Vagina (tissue), 2 donors: ENCODE measurements around the gene MTM1. TPM values are rescaled to one million over a fixed set of nuclear protein-coding genes. Genes with fewer than 3 reads are reported as not detected.

Experiments used
- DNase-seq, 2 donors: peaks; one replicate each; pipeline ENCODE4 v3.0.0-alpha.2; 2017; ENCODE audit errors: extremely low spot score in 2 of 2
- H3K27ac ChIP-seq: fragments of 200-600 bp; sonication (generic); one replicate; pipeline ENCODE4 v1.5.1; 2019
- H3K27me3 ChIP-seq: fragments of 200-600 bp; sonication (generic); one replicate; pipeline ENCODE4 v1.5.1; 2019
- H3K36me3 ChIP-seq, 2 donors: fragments of 200-600 bp; sonication (generic); one replicate each; pipeline ENCODE4 v1.5.1; 2017 to 2019
- H3K4me1 ChIP-seq: fragments of 200-600 bp; sonication (generic); one replicate; pipeline ENCODE4 v1.5.1; 2019
- H3K4me3 ChIP-seq, 2 donors: fragments of 200-600 bp; sonication (generic); 1 replicate in 1 of 2; 2 replicates in 1 of 2; pipeline ENCODE4 v1.5.1; 2016 to 2019
- H3K9me3 ChIP-seq: fragments of 200-600 bp; sonication (generic); one replicate; pipeline ENCODE4 v1.5.1; 2019
- POLR2A ChIP-seq, 2 donors: fragments of 450-650 bp; IDR thresholded peaks; one replicate each; pipeline ENCODE4 v1.6.1; 2017; ENCODE audit warnings: antibody characterized with exemption in 2 of 2, mild to moderate bottlenecking in 2 of 2, moderate library complexity in 2 of 2
- POLR2AphosphoS5 ChIP-seq, 2 donors: sonication (generic); formaldehyde crosslinking; IDR thresholded peaks; one replicate each; pipeline ENCODE4 v1.9.0; 2017; ENCODE audit warnings: antibody characterized with exemption in 2 of 2, mild to moderate bottlenecking in 2 of 2, low read depth in 1 of 2; ENCODE audit not compliant: insufficient read depth in 1 of 2
- intact Hi-C: fragments of 100-400 bp; cut with DNase I; formaldehyde crosslinking; loops from one replicate; pipeline ENCODE4 v1.15.1; 2023
- total RNA-seq: library from RNA; depleted of rRNA; stranded (reverse); fragments of >200 nt; gene quantifications from one replicate; pipeline ENCODE4 v1.2.3, GENCODE V29; 2016
- TF ChIP-seq, protein P1 (sequence below), 3 experiments: fragments of 450-650 bp in 2 of 3; fragments of 200-600 bp in 1 of 3; sonication (generic) in 1 of 3; IDR thresholded peaks; one replicate each; pipeline ENCODE4 v1.5.1; 2017 to 2019; ENCODE audit warnings: antibody characterized with exemption in 3 of 3, mild to moderate bottlenecking in 2 of 3, moderate library complexity in 2 of 3

The MTM1 gene
- total RNA-seq, 1 donor from 2014 or later, result 13.3 TPM

DNA sequence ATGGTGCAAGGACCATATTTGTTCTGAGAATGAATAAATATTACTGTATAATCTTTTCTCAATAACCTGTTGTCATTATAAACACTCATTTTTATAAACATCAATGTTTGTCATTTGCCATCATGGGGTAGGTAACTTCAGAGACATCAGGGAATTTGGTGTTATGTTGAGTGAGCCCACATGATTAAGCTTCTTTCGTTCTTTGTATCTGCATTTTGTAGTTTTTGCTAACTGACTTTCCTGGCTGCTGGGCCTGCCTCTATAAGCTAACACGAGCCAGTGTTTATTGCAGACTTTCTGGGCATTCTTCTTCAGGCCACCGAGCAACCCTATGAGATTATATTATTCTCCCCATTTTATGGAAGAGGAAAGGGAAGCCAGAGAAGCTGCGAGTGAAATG lies 76.0 kb downstream of the MTM1 start:
- intact Hi-C loops, result no loop called here
- Histone ChIP-seq H3K27ac (no peak overlapping the region), H3K4me3 (no peak overlapping the region), H3K27me3 (no peaks in the 10 kb centered on the region), H3K4me1 (no peaks in the 10 kb centered on the region), H3K36me3 (peaks cover 0 to 14% of the 10 kb centered on the region in 2 donors), H3K9me3 (no peaks in the 10 kb centered on the region)
- TF ChIP-seq POLR2A (IDR thresholded peaks at IDR 0.05) (no peak), POLR2AphosphoS5 (IDR thresholded peaks at IDR 0.05; ENCODE audit: insufficient read depth in 1 of 2, low read depth in 1 of 2) (no peak)
- TF ChIP-seq, protein P1, sequence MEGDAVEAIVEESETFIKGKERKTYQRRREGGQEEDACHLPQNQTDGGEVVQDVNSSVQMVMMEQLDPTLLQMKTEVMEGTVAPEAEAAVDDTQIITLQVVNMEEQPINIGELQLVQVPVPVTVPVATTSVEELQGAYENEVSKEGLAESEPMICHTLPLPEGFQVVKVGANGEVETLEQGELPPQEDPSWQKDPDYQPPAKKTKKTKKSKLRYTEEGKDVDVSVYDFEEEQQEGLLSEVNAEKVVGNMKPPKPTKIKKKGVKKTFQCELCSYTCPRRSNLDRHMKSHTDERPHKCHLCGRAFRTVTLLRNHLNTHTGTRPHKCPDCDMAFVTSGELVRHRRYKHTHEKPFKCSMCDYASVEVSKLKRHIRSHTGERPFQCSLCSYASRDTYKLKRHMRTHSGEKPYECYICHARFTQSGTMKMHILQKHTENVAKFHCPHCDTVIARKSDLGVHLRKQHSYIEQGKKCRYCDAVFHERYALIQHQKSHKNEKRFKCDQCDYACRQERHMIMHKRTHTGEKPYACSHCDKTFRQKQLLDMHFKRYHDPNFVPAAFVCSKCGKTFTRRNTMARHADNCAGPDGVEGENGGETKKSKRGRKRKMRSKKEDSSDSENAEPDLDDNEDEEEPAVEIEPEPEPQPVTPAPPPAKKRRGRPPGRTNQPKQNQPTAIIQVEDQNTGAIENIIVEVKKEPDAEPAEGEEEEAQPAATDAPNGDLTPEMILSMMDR (IDR thresholded peaks at IDR 0.05), result no peak
- no peak for DNase-seq

DNA sequence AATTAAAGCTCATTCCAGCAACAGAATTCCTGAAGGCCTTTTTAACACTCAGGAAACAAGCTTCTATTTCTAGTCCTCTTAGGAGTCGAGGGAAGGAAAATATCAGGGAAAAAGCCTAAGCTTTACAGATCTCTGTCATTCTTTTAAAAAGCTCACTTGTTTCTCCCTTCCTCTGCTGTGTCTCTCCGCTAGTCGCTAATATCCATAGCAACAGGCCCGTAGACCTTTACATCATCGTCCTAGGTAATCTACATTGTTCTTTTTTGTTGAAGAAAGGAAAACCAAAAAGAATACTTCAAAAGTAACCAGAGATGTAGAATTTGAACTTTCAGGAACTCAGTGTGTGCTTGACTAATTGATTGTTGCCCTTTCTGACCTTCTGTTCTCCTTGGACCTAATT lies 78.9 kb downstream of the MTM1 start:
- intact Hi-C loops, result no loop called here
- no peak for DNase-seq
- no peaks in the 10 kb centered on the region for H3K27me3 ChIP-seq
- TF ChIP-seq, protein P1 (IDR thresholded peaks at IDR 0.05), result no peak
- TF ChIP-seq POLR2AphosphoS5 (IDR thresholded peaks at IDR 0.05; ENCODE audit: insufficient read depth in 1 of 2, low read depth in 1 of 2) (no peak), POLR2A (IDR thresholded peaks at IDR 0.05) (no peak)
- H3K9me3 ChIP-seq, result no peaks in the 10 kb centered on the region
- H3K4me1 ChIP-seq, result no peaks in the 10 kb centered on the region
- peaks cover 0 to 6% of the 10 kb centered on the region in 2 donors for H3K36me3 ChIP-seq
- no peak overlapping the region for H3K27ac ChIP-seq
- no peak overlapping the region for H3K4me3 ChIP-seq

DNA sequence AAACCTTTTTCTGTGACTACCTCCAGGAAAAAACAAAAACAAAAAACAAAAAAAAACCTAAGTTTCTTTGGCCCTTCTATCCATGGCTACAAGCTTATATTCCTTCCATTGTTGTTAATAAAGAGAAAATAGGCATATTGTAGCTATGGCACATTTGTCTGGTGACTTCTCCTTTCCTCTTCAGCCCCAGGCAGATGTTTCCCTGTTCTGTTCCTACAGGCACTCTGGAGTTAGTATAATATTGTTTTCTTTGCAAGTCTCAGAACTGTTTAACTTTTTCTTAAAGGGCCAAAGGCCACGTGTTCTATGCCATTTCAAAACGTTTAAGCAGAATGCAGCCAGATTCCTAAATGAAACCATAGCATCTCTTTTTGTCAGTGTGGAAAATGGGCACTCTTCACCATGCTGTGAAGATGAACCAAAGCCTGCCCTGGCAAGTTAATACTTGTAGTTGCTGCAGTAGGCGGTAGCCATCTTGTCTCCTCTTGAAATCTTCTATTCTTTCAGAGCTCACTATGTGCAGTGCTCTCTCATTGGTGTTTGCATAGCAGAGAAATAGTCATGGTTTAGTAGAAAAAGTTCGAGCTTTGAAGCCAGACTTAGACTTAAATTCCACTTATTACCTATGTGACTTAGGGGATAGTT lies 80.0 kb downstream of the MTM1 start:
- Histone ChIP-seq H3K9me3 (no peaks in the 10 kb centered on the region), H3K27ac (no peak overlapping the region), H3K27me3 (no peaks in the 10 kb centered on the region), H3K36me3 (peaks cover 0 to 6% of the 10 kb centered on the region in 2 donors), H3K4me3 (no peak overlapping the region), H3K4me1 (no peaks in the 10 kb centered on the region)
- intact Hi-C loops, result no loop called here
- TF ChIP-seq, protein P1 (IDR thresholded peaks at IDR 0.05), result no peak
- TF ChIP-seq POLR2A (IDR thresholded peaks at IDR 0.05), result no peak
- TF ChIP-seq POLR2AphosphoS5 (IDR thresholded peaks at IDR 0.05; ENCODE audit: insufficient read depth in 1 of 2, low read depth in 1 of 2), result no peak
- DNase-seq, result no peak

DNA sequence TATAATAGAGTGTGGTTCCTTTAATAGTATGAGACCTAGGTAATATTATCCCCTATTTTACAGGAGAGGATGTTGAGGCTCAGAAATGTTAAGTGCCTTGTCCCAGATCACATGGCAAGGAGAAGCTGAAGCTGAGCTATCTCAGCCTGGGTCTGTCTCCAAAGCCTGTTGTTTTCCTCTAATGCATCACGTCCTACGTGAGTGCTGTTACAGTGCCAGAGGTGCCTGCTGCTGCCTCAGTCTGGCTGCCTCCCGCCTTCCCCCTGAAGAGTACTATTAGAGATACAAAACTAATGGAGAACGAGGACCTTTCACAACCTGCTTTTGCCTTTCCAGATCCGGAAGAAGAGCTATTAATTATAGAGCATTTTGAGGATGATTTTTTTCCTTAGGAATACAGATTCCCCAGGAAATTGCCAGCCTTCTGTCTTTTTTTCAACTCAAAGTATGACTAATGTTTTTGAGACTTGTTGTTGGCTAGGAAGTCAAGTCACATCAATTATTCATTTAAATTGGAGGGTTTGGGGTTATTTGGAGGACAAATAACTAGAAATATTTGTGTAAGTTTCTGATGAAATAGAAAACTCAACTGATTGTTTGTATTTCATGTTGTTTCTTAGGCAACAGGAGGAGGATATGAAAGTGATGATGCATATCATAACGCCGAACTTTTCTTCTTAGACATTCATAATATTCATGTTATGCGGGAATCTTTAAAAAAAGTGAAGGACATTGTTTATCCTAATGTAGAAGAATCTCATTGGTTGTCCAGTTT lies 80.9 kb downstream of the MTM1 start:
- Histone ChIP-seq H3K4me1 (no peaks in the 10 kb centered on the region), H3K36me3 (peaks cover 0 to 6% of the 10 kb centered on the region in 2 donors), H3K27me3 (no peaks in the 10 kb centered on the region), H3K9me3 (no peaks in the 10 kb centered on the region), H3K4me3 (no peak overlapping the region), H3K27ac (no peak overlapping the region)
- TF ChIP-seq, protein P1 (IDR thresholded peaks at IDR 0.05), result no peak
- TF ChIP-seq POLR2AphosphoS5 (IDR thresholded peaks at IDR 0.05; ENCODE audit: insufficient read depth in 1 of 2, low read depth in 1 of 2) (no peak), POLR2A (IDR thresholded peaks at IDR 0.05) (no peak)
- DNase-seq, result no peak
- intact Hi-C loops, result no loop called here

DNA sequence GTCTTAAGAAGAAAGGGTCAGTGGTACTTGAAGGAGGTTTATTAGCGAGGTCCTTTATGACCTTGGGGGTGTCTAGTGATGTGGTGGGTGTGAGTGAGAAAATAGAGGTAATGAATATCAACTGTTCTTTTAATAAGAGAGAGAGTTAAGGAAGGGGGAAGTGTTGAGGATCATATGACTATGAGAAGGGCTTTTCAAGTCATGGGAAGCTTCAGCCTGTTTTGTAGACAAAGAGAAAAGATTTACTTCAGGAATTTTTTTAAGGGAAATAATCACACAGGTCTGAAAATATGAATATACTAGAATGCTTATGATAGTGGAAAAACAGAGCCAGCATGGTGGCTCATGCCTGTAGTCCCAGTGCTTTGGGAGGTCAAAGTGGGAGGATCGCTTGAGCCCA lies 83.5 kb downstream of the MTM1 start:
- DNase-seq, result no peak
- Histone ChIP-seq H3K27me3 (no peaks in the 10 kb centered on the region), H3K9me3 (no peaks in the 10 kb centered on the region), H3K4me3 (no peak overlapping the region), H3K36me3 (no peaks in the 10 kb centered on the region), H3K4me1 (no peaks in the 10 kb centered on the region), H3K27ac (no peak overlapping the region)
- TF ChIP-seq POLR2AphosphoS5 (IDR thresholded peaks at IDR 0.05; ENCODE audit: insufficient read depth in 1 of 2, low read depth in 1 of 2), result no peak
- no peak for TF ChIP-seq POLR2A (IDR thresholded peaks at IDR 0.05)
- TF ChIP-seq, protein P1 (IDR thresholded peaks at IDR 0.05), result no peak
- intact Hi-C loops, result no loop called here
